ENCODE measurements around the gene PYCR2. TPM values are rescaled to one million over a fixed set of nuclear protein-coding genes. Genes with fewer than 3 reads are reported as not detected.

The PYCR2 gene
- total RNA-seq, 1 donor from 2014 or later, result 22.1 TPM

GRCh38 chr1:225876900-225877510, 47.0 kb downstream of the PYCR2 start:
- DNase-seq, result no peak

- no peak for DNase-seq
These were observed 48.8 kb downstream of the PYCR2 start for GRCh38 chr1:225875044-225875815.

GRCh38 chr1:225874431-225874830, 49.6 kb downstream of the PYCR2 start:
- no peak for DNase-seq

GRCh38 chr1:225873281-225873850, 50.7 kb downstream of the PYCR2 start:
- no peak for DNase-seq

- DNase-seq, result no peak
These were observed 52.0 kb downstream of the PYCR2 start for GRCh38 chr1:225872075-225872430.

GRCh38 chr1:225871359-225872074, 52.5 kb downstream of the PYCR2 start:
- DNase-seq, result no peak

GRCh38 chr1:225870911-225871310, 53.1 kb downstream of the PYCR2 start:
- DNase-seq, result peak; percentile 28

Small RNA genes within 50 kb of the gene (small RNA-seq; reads per million reads assigned to genes)
- gene AL117348.1 (ENCODE audit: low replicate concordance) (not detected), gene NDUFA3P3 (ENCODE audit: low replicate concordance) (not detected)

Other genes starting within 250 kb of the PYCR2 start
- gene SRP9, start 146.4 kb downstream of the PYCR2 start, total RNA-seq, result 249 TPM
- gene EPHX1, start 114.1 kb downstream of the PYCR2 start, total RNA-seq, result 26.5 TPM
- gene TMEM63A, start 41.9 kb downstream of the PYCR2 start, total RNA-seq, result 39.3 TPM
- not detected for gene LEFTY1, start 35.1 kb downstream of the PYCR2 start, total RNA-seq
- gene LEFTY2, start 17.0 kb upstream of the PYCR2 start, total RNA-seq, result 2.6 TPM
- 39.7 TPM for gene SDE2, start 75.1 kb upstream of the PYCR2 start, total RNA-seq
- 482 TPM for gene H3-3A, start 138.5 kb upstream of the PYCR2 start, total RNA-seq